HuH-7 (cell line): Measurements from ENCODE around the gene KIAA1671.

Experiments used
- DNase-seq: peaks from one replicate; pipeline ENCODE4 v3.0.0; 2011; ENCODE audit warnings: low spot score

The KIAA1671 gene

DNA sequence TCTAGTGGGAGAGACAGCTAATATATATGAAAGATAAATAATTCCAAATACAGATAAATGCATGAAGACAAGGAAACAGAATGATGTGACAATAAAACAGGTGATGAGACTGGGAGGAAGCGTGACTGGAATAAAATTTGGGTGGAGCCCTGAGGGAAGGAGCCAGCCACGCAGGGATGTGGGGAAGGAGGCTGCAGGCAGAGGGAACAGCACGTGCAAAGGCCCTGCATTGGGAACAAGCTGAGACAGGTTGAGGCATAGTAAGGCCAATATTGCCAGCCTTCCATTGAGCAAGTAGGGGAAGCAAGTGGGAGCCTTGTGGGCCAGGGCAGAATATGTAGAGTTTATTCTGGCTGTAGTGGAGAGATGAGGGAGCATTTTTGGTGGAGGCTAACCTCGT, 139.6 kb downstream of the KIAA1671 start:
- no peak for DNase-seq

DNA sequence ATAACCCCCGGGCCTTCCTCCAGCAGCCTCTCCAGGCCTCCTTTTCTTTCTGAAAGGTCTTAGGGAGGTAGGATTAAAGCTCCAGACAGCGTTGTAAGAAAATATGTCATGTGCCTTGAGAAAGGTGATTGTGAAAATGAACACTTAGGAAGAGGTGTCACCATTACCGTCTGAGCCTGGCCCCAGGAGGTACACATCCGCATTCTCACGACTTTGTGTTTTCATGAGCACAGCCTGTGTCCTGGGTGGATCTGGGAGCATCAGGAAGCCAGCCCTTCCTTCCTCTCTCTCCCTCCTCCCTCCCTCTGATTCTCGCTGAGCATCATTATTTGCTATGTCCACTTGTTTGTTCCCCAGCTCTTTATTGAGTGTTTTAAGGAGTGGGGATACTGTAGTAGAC, 142.1 kb downstream of the KIAA1671 start:
- DNase-seq: no peak

- no peak for DNase-seq
Observed at GRCh38 chr22:25095869-25096268, 143.4 kb downstream of the KIAA1671 start.

DNA sequence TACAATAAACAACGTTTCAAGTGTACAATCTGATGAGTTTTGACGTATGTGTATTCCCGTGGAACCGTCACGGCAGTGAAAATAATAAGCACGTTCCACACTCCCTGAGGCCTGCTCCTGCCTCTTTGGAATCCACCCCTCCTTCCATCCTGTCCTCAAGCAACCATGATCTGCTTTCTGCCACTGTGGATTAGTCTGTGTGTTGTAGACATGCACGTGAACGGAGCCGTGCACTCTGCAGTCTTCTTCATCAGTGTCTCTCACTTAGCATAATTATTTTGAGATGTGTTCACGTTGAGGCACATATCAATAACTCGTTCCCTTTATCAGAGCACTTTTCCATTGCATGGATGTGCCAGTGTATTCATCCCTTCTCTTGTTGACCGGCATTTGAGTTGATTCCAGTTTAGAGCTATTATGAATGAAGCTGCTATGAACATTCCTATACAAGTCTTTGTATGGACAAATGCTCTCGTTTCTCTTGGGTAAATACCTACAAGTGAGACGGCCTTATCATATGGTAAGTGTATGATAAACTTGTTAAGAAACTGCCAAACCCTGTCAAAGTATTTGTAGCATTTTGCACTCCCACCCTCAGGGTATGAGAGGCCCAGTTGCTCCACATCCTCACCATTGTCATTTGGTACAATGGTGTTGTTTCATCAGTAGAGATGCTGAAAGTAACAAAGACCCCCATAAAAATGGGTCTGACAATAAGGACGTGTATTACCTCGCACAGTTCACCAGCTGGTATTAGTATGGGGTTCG, 144.3 kb downstream of the KIAA1671 start:
- no peak for DNase-seq

GRCh38 chr22:25098445-25099081, 146.0 kb downstream of the KIAA1671 start:
- no peak for DNase-seq

GRCh38 chr22:25099202-25099601, 146.7 kb downstream of the KIAA1671 start:
- DNase-seq: no peak

GRCh38 chr22:25100402-25100801, 147.9 kb downstream of the KIAA1671 start:
- DNase-seq: no peak

DNA sequence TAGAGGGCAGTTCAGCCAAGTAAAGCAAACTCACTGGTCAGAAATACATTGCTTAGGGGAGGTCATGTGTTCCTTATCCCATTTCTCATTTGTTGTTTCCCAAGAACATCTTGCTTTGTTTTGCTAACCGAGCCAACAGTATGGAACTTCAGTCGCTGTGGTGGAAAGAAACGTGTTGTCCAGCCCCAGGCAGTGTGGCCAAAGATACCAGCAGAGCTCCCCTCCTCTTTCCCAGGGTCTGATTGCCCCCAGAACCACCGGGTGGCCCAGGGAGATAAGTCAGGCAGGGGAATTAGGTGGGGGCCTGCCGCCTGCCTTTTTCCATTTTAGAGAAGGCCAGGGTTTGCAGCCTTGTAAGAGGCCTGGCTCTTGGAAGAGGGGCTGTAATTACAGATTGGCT, 148.4 kb downstream of the KIAA1671 start:
- no peak for DNase-seq

GRCh38 chr22:25101501-25101900, 149.0 kb downstream of the KIAA1671 start:
- no peak for DNase-seq

GRCh38 chr22:25101986-25102385, 149.5 kb downstream of the KIAA1671 start:
- DNase-seq: no peak

DNA sequence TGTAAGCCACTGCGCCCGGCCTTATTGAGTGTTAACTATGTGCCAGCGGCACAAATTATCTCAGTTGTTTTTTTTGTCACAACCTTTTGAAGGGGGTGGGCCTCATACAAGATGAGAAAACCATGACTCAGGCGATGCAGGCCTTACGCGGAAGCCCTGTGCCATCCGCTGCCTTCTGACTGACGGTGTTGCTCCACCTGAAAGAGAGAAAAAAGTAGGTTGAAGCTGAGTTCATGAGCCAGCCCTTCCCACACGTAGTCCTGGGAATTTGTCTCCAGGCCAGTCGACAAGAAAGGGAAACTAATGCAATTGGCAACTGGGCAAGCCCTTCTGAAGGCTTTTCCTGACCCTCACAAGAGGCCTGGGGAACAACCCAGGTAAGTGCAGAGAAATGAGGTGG, 150.2 kb downstream of the KIAA1671 start:
- no peak for DNase-seq

DNA sequence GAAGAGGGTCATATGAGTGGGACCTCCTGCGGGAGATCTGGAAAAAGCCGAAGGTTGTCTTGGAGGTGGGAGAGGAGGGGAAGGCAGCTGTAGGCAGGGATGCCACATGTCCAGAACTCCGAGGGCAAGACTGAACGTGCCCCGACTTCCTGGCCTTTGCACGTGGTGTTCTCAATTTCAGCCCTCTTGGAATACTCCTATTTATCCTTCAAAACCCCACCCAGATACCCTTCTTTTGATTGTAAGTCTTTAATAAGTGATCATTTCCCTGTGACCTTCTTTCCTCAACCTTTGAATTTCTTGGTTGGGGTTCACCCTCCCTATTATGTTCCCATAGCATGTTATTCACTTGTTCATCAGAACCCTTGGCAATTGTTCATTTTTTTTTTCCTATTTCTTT, 151.9 kb downstream of the KIAA1671 start:
- no peak for DNase-seq

DNA sequence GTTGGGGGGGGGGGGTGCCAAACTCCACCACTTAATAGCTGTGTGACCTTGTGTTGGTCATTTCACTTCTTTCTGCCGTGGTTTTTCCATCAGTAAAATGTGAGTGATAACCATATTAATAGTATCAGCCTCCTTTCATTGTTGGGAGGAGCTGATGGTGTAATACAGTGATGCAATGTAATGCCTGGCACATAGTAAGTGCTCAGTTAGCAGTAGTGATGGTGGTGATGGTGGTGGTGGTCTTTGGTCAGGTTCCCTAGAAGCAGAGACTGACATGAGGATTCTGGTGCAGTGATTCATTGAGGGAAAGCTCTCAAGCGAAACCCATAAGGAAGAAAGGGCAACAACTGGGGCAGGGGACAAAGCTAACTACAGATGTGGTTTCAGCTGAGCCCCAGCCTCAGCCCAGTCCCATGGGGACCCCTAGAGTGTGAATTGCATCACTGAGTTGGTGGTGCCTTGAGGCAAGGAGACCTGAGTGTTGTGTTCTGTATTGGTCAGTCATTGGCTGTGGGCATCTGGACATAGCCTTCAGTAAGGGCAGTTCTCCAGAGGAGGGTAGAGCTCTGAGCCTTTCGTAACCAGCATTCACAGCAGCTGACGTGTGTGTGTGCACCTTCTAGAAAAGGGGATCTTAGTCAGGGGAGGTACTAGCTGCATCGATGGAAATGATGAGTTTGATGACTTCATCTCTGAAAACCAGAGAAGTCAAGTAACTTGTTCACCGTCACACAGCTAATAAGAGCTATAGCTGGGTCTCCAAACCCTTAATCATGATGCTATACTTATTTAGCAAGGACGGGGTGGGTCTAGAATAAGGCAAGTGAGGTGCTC, 153.5 kb downstream of the KIAA1671 start:
- no peak for DNase-seq

GRCh38 chr22:25109878-25110595, 157.5 kb downstream of the KIAA1671 start:
- DNase-seq: peak; percentile 42

GRCh38 chr22:25110596-25110845, 158.0 kb downstream of the KIAA1671 start:
- DNase-seq: peak; percentile 87

DNA sequence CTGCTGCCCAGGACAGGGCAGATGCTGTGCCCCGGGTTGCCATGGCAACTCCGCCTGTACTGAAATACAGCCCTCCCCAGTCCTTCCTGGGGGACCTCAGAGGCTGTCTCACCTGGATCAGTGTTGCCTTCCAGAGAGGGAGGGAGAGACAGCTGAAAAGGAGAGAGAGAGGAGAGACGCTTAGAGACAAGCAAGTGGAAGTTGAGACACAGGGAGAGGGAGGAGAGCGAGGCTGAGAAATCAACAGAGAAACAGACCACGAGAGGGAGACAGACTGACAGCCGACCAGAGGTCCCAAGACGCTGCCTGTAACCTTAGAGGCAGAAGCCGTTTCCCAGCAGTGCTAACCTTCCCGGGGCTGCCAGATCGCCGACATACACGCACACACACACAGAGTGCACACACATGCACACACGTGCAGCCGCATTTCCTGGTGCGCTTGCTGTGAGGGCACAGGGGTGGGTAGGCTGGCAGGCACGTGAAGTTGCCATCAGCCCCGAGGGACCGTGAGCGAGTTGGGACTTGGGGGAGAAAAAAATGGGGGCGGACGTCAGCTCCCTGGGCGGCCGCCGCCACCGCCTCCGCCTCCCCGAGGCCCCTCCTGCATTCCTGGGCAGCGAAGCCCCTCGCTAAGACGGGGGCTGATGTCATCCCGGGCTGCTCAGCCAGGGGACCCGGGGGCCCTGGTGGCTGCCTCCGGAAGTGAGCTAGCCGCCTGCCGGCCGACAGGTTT, 158.5 kb downstream of the KIAA1671 start:
- peak; percentile 74 for DNase-seq

DNA sequence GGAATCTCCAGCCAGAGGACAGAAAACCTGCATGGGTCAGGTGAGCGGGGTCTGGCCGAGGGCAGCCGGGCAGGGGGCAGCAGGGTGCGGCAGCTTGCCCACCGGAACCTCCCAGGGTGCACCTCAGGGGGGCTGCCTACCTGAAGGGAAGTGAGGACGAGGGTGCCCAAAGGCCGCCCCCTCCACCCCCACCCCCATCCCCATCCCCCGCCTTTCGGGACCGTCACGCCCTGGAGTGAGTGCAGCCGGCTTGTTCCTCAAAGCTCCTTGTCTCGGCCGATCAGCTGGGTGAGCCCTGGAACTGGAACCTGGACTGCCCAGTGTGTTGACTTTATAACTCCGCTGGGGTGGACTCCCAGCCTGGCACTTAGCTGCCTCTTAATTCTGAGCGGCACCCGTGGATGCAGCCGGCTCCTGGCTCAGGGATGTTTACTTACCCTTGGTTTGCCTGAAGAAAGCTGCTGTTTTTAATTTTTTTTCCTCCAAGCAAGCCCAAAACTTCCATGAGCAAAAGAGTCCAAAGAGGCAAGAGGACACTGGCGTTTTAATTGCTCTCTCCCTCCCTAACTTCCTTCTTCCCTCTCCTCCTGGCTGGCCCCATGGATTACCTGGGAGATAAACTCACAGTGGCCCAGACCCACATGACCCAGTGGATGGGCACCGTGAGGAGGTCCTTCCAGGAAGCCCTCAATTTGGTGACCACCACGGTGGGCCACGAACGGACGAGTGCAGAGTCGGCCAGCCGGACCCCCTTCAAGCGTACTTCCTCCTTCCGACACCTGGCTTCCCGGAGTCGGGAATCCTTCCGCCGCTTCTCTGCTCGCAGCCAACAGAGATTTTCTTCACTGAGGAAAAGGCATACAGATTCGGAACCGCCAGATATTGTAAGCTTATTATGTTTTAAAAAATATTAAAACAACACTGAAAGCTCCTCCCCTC, 159.3 kb downstream of the KIAA1671 start:
- DNase-seq: no peak

DNA sequence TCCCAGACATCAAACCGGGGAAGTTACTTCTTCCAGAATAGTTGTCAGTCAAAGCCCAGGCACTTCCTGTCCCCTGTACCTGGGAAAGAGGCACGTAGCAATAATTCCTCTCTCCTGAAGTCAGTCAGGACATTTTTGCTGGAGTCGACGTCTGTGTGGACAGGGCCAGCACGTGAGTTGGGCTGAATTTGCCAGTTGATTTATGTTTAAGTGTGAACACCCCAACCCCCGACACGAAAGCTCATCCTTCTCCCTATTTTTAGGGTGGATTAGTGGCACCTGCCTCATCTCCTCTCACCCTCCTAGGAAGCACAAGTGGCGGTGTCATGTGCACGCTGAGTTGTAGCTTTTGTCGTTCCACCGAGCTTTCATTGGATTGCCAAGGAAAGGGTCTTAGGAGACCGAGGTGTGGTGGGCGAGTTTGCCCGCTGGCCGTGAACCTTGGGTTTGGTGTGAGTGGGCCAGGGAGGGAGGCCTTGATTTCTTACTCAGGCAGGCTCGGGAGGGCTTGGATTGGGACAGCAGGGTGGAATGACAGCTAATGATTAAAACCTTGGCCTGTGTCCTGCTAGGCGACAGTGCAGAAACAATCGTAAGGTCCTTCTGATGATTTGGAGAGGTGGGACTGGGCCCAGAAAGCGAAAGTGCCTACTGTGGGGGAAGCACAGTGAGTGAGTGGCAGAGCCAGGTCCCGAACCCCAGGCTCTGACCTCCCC, 160.2 kb downstream of the KIAA1671 start:
- DNase-seq: no peak

GRCh38 chr22:25113316-25113721, 160.8 kb downstream of the KIAA1671 start:
- no peak for DNase-seq
